Mammary microvascular endothelial cell (primary cell): Measurements from ENCODE around the gene TTLL7. TPM values are rescaled to one million over a fixed set of nuclear protein-coding genes. Genes with fewer than 3 reads are reported as not detected.

ENCODE experiments used
- total RNA-seq: library from RNA; depleted of rRNA; stranded (reverse); fragments of >200 nt; gene quantifications from 2 replicates; pipeline ENCODE4 v1.2.3, GENCODE V29; 2015

TTLL7 gene
- total RNA-seq = 1.5 and 3.9 TPM in 2 replicates

GRCh38 chr1:83998498-83999315 lies at the start of gene TTLL7:
Gene TTLL7 (minus strand): TSS chr1:83999132. CDS start chr1:83952211, 46,921 bp downstream.

Other genes with a start within 250 kb of the TTLL7 start
- 61.9 and 62.6 TPM in 2 replicates for gene PRKACB, start 145.1 kb upstream of the TTLL7 start, total RNA-seq